Ovary (tissue), 3 donors: ENCODE data around the gene SLC39A11.

Experiments used
- CTCF ChIP-seq, 3 donors: fragments of 450-650 bp in 2 of 3; fragments of 200-600 bp in 1 of 3; IDR thresholded peaks; one replicate each; pipeline versions ENCODE4 v1.5.1 to v1.8.0; 2016 to 2022; ENCODE audit warnings: antibody characterized with exemption in 3 of 3, mild to moderate bottlenecking in 1 of 3
- EP300 ChIP-seq: sonication (generic); formaldehyde crosslinking; IDR thresholded peaks from one replicate; pipeline ENCODE4 v1.6.1; 2017; ENCODE audit warnings: antibody characterized with exemption
- donor health status: DM: no; HTN: no; CAD: no.

GRCh38 chr17:72852277-72852938 is 240.1 kb downstream of the SLC39A11 start:
- TF ChIP-seq CTCF (IDR thresholded peaks at IDR 0.05) (no peak), EP300 (no peak)
